ENCODE measurements around the gene TSSK6. TPM values are rescaled to one million over a fixed set of nuclear protein-coding genes. Genes with fewer than 3 reads are reported as not detected.
A peak's percentile ranks its signal among the peaks of the same experiment; 100 is the strongest.

The TSSK6 gene
- total RNA-seq, 1 experiment from 2014 or later: 4.7 TPM

GRCh38 chr19:19482809-19483596 lies 32.3 kb downstream of the TSSK6 start:
- H3K4me3 Mint-ChIP-seq: no peak overlapping the region
- no peak for ATAC-seq
- DNase-seq (ENCODE audit: low spot score): no peak

GRCh38 chr19:19480688-19481087 lies 34.7 kb downstream of the TSSK6 start:
- Mint-ChIP-seq H3K4me1 (peaks cover 49% of the 10 kb centered on the region), H3K27ac (peak overlapping the region; percentile 15; the same call in 1 of the 2 replicates), H3K4me3 (no peak overlapping the region), H3K27me3 (ENCODE audit: low read depth) (no peaks in the 10 kb centered on the region), H3K9me3 (no peaks in the 10 kb centered on the region), H3K36me3 (peaks cover 10% of the 10 kb centered on the region)
- POLR2A ChIA-PET: no interaction called here
- CTCF ChIA-PET: no interaction called here
- no peak for DNase-seq (ENCODE audit: low spot score)
- ATAC-seq: no peak
- TF ChIP-seq EMX1 (CRISPR knock-in tag; IDR thresholded peaks at IDR 0.05) (no peak), ARID4B (CRISPR knock-in tag; IDR thresholded peaks at IDR 0.05; ENCODE audit: borderline replicate concordance) (no peak), AFF4 (CRISPR knock-in tag; IDR thresholded peaks at IDR 0.05; ENCODE audit: borderline replicate concordance) (no peak), NR3C1 (CRISPR knock-in tag; conservative IDR thresholded peaks at IDR 0.05; ENCODE audit: low read depth) (no peak), RELA (CRISPR knock-in tag; IDR thresholded peaks at IDR 0.05; ENCODE audit: borderline replicate concordance) (no peak), JUN (CRISPR knock-in tag; IDR thresholded peaks at IDR 0.05) (no peak), ETV6 (CRISPR knock-in tag; IDR thresholded peaks at IDR 0.05) (no peak), SMAD3 (CRISPR knock-in tag; IDR thresholded peaks at IDR 0.05; ENCODE audit: borderline replicate concordance) (no peak), ATF2 (CRISPR knock-in tag; IDR thresholded peaks at IDR 0.05; ENCODE audit: borderline replicate concordance, low read depth) (no peak), FOXP4 (CRISPR knock-in tag; IDR thresholded peaks at IDR 0.05) (no peak), ESRRA (CRISPR knock-in tag; IDR thresholded peaks at IDR 0.05; ENCODE audit: borderline replicate concordance) (no peak)

More at GRCh38 chr19:19482809-19483596, 32.3 kb downstream of the TSSK6 start:
- Mint-ChIP-seq H3K36me3 (peaks cover 10% of the 10 kb centered on the region), H3K27ac (peak overlapping the region; percentile 57), H3K27me3 (ENCODE audit: low read depth) (no peaks in the 10 kb centered on the region), H3K9me3 (no peaks in the 10 kb centered on the region), H3K4me1 (peaks cover 47% of the 10 kb centered on the region)
- POLR2A ChIA-PET: no interaction called here
- TF ChIP-seq MLX (CRISPR knock-in tag; IDR thresholded peaks at IDR 0.05) (no peak), CREB1 (CRISPR knock-in tag; IDR thresholded peaks at IDR 0.05) (no peak), CDX4 (CRISPR knock-in tag; IDR thresholded peaks at IDR 0.05; ENCODE audit: borderline replicate concordance) (no peak), GTF2I (CRISPR knock-in tag; conservative IDR thresholded peaks at IDR 0.05) (no peak), RELA (CRISPR knock-in tag; IDR thresholded peaks at IDR 0.05; ENCODE audit: borderline replicate concordance) (no peak), NR3C1 (CRISPR knock-in tag; conservative IDR thresholded peaks at IDR 0.05; ENCODE audit: low read depth) (no peak)
- CTCF ChIA-PET: interaction anchor here (1.3 kb wide), 1 partner anchor 116 kb away, joined by 6 read pairs; no protein-coding TSS in a partner anchor
